Dermis blood vessel endothelial cell (primary cell): ENCODE data around the gene VRK2. TPM values are rescaled to one million over a fixed set of nuclear protein-coding genes. Genes with fewer than 3 reads are reported as not detected.
A peak's percentile ranks its signal among the peaks of the same experiment; 100 is the strongest.
"Not testable (repeated sequence)": the region's sequence is repeated elsewhere in the genome, so short reads cannot be mapped to it uniquely, and the experiment has no call there.

Source experiments
- DNase-seq: peaks from one replicate; pipeline ENCODE4 v3.0.0; 2010
- total RNA-seq: library from RNA; depleted of rRNA; stranded (reverse); fragments of >200 nt; gene quantifications from 2 replicates; pipeline ENCODE4 v1.2.3, GENCODE V29; 2014

VRK2 gene
- total RNA-seq, 1 donor from 2014 or later = 35.4 TPM

GRCh38 chr2:58110765-58111164, 64.2 kb downstream of the VRK2 start:
- no peak for DNase-seq

- not testable (repeated sequence) for DNase-seq
Observed at GRCh38 chr2:58113563-58113962, 67.0 kb downstream of the VRK2 start.

GRCh38 chr2:58120626-58121229, 74.1 kb downstream of the VRK2 start:
- no peak for DNase-seq

GRCh38 chr2:58122040-58122439, 75.4 kb downstream of the VRK2 start:
- DNase-seq = no peak

- DNase-seq = no peak
Observed at GRCh38 chr2:58122540-58122939, 75.9 kb downstream of the VRK2 start.

GRCh38 chr2:58127111-58127510, 80.5 kb downstream of the VRK2 start:
- DNase-seq = no peak

- DNase-seq = no peak
Observed at GRCh38 chr2:58130238-58130637, 83.6 kb downstream of the VRK2 start.

GRCh38 chr2:58131191-58132011, 84.8 kb downstream of the VRK2 start:
- DNase-seq = peak; percentile 38

GRCh38 chr2:58133395-58133794, 86.8 kb downstream of the VRK2 start:
- no peak for DNase-seq

- DNase-seq = peak; percentile 48
Observed at GRCh38 chr2:58135861-58136260, 89.3 kb downstream of the VRK2 start.

GRCh38 chr2:58137221-58137620, 90.6 kb downstream of the VRK2 start:
- peak; percentile 79 for DNase-seq

- DNase-seq = peak; percentile 92
Observed at GRCh38 chr2:58137856-58138255, 91.2 kb downstream of the VRK2 start.

- DNase-seq = peak; percentile 4
Observed at GRCh38 chr2:58138396-58139030, 91.9 kb downstream of the VRK2 start.

- DNase-seq = no peak
Observed at GRCh38 chr2:58140508-58141072, 94.0 kb downstream of the VRK2 start.

GRCh38 chr2:58145769-58146168, 99.2 kb downstream of the VRK2 start:
- not testable (repeated sequence) for DNase-seq

GRCh38 chr2:58146707-58147106, 100.1 kb downstream of the VRK2 start:
- peak; percentile 52 for DNase-seq

GRCh38 chr2:58155160-58155778, 108.7 kb downstream of the VRK2 start:
- no peak for DNase-seq

GRCh38 chr2:58156780-58157179, 110.2 kb downstream of the VRK2 start:
- DNase-seq = no peak

- peak; percentile 7 for DNase-seq
Observed at GRCh38 chr2:58157754-58158153, 111.1 kb downstream of the VRK2 start.

- DNase-seq = peak; percentile 5
Observed at GRCh38 chr2:58158481-58158880, 111.9 kb downstream of the VRK2 start.

- no peak for DNase-seq
Observed at GRCh38 chr2:58163913-58164312, 117.3 kb downstream of the VRK2 start.

- not testable (repeated sequence) for DNase-seq
Observed at GRCh38 chr2:58168130-58168529, 121.5 kb downstream of the VRK2 start.

- DNase-seq = not testable (repeated sequence)
Observed at GRCh38 chr2:58169845-58170244, 123.2 kb downstream of the VRK2 start.
